Stimulated activated naive B cell treated with anti-CD40 and anti-IgM and Interleukin-4, amounts not matched to agents 10 μg/mL and 1 μg/mL and 100 μg/mL, for 72 hours (primary cell): Measurements from ENCODE around the gene FRAS1.
"Not testable (repeated sequence)": the region's sequence is repeated elsewhere in the genome, so short reads cannot be mapped to it uniquely, and the experiment has no call there.

Experiments
- ATAC-seq, 2 donors: fragments of 150-1000 bp; cut with Tn5 transposase; replicated peaks; 2 replicates each; pipeline ENCODE4 v1.10.0; 2021; ENCODE audit warnings: moderate library complexity in 1 of 2
- DNase-seq: peaks from one replicate; pipeline ENCODE4 v3.0.0; 2021
- H3K27ac Mint-ChIP-seq: one replicate; pipeline ENCODE4 v1.8.0; 2022; ENCODE audit warnings: mild to moderate bottlenecking, mixed read lengths
- H3K27me3 Mint-ChIP-seq, 2 donors: one replicate each; pipeline ENCODE4 v1.8.0; 2022; ENCODE audit warnings: mixed read lengths in 2 of 2
- H3K36me3 Mint-ChIP-seq, 2 donors: one replicate each; pipeline ENCODE4 v1.8.0; 2022; ENCODE audit warnings: mixed read lengths in 2 of 2, mild to moderate bottlenecking in 1 of 2
- H3K4me1 Mint-ChIP-seq, 2 donors: one replicate each; pipeline ENCODE4 v1.8.0; 2022; ENCODE audit warnings: mixed read lengths in 2 of 2, mild to moderate bottlenecking in 1 of 2
- H3K4me3 Mint-ChIP-seq, 2 donors: one replicate each; pipeline ENCODE4 v1.8.0; 2022; ENCODE audit warnings: mild to moderate bottlenecking in 2 of 2, mixed read lengths in 2 of 2, moderate library complexity in 1 of 2
- H3K9me3 Mint-ChIP-seq, 2 donors: one replicate each; pipeline ENCODE4 v1.8.0; 2022; ENCODE audit warnings: mixed read lengths in 2 of 2, mild to moderate bottlenecking in 1 of 2

Gene FRAS1

DNA sequence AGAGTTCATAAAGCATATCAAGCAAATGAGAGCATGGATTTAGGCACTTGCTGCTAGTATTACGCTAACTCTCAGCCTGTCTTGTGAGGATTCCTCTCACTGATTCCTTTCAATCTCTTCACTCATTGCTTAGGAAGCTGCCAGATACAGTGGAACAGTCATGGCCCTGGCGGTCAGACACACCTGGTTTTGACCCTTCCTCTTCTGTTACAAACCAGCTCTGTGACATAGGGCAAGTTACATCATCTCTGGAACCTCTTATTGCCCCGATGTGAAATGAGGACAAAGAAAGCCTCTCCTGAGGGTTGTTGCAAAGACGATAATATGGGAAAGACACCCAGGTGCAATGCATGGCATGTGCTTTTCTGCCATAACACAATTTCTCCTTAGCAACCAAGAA, 12.2 kb downstream of the FRAS1 start:
- ATAC-seq, result no peak
- Mint-ChIP-seq H3K4me1 (no peaks in the 10 kb centered on the region), H3K27ac (no peak overlapping the region), H3K4me3 (no peak overlapping the region), H3K27me3 (peaks cover 23 to 32% of the 10 kb centered on the region in 2 donors), H3K9me3 (no peaks in the 10 kb centered on the region), H3K36me3 (no peaks in the 10 kb centered on the region)
- DNase-seq, result no peak

DNA sequence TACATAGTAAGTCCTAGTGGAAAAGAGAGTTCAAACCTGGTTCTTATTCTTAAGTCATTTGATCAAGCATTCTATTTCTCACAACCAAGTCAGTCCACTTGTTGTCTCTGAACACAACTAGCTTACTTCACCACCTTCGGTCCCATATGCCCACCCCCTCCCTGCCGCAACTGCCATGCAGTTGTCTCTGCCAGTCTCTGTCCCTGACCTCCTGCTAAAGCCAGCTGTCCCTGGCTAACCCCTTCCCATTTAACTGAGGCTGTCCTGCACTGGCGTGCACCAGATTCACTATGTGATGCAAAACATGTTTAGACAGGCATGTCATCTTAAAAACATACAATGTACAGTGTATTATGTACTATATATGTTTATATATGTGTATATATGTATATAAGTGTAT, 12.7 kb downstream of the FRAS1 start:
- H3K27me3 Mint-ChIP-seq, result peaks cover 29 to 38% of the 10 kb centered on the region in 2 donors
- no peak overlapping the region for H3K4me3 Mint-ChIP-seq
- H3K4me1 Mint-ChIP-seq, result no peaks in the 10 kb centered on the region
- ATAC-seq (no peak), DNase-seq (no peak)
- no peak overlapping the region for H3K27ac Mint-ChIP-seq
- H3K9me3 Mint-ChIP-seq, result no peaks in the 10 kb centered on the region
- no peaks in the 10 kb centered on the region for H3K36me3 Mint-ChIP-seq

DNA sequence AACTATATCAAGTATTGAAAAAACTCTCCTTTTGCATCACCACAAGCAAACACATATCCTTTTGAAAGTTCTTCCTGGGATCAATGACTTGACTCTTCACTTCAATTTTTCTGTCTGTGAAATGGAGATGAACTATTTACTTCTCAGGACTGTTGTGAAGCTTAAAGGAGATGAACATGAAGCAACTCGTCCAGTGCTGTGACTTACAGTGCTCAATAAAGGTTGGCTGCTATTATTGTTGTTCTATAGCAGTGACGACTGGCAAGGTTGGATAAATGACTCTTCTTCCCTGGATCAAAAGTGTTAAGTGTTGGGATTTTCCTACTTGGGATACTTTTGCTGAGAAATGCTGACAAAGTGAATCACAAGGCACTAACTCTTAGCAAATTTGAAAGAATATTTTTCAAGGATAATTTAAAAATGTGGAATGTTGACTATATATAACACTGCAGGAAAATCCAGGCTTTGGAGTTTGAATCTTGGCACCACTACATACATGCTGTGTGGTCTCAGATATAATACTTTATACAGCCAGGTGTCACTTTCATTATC, 13.7 kb downstream of the FRAS1 start:
- no peaks in the 10 kb centered on the region for H3K4me1 Mint-ChIP-seq
- H3K27ac Mint-ChIP-seq, result no peak overlapping the region
- DNase-seq (no peak), ATAC-seq (no peak)
- no peaks in the 10 kb centered on the region for H3K36me3 Mint-ChIP-seq
- no peaks in the 10 kb centered on the region for H3K9me3 Mint-ChIP-seq
- H3K27me3 Mint-ChIP-seq, result peaks cover 31 to 34% of the 10 kb centered on the region in 2 donors
- no peak overlapping the region for H3K4me3 Mint-ChIP-seq

DNA sequence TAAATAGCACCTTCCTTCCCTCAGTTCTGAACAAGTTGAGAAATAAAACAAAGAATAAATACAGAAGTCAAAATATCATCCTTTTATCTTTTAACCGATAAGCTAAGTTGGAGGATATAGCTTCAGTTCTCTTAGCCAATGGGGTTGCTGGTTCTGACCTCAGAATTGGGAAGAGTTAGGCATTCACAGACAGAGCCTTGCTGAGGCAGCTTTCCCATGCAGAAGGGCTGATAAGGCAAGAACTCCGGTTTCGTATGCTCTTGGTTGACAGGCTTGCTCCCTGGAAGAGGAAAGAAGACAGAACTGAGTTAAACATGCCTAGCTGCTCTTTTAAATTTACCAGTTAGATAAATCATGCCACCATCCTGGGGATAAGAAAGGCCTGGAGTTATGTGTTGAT, 17.6 kb downstream of the FRAS1 start:
- H3K27ac Mint-ChIP-seq, result no peak overlapping the region
- no peak for ATAC-seq
- peaks cover 24 to 39% of the 10 kb centered on the region in 2 donors for H3K27me3 Mint-ChIP-seq

DNA sequence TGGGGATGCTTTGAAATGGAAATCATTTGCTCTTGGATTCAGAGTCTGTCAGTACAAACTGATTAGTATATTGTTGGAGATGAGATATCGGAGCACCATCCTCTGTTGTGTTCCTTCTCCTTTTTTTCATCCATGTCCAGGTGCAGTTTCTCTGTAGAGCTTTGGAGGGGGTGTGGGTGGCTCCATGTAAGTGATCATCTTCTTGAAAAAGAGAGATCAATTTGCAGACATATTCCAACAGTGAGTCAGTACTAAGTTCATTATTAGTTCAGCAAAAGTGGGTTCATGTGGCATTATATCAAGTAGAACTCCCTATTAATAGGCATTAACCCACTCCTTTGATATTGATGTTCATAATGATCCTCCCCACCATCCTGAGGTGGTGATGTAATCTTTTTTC, 18.9 kb downstream of the FRAS1 start:
- Mint-ChIP-seq H3K27me3 (peaks cover 13 to 28% of the 10 kb centered on the region in 2 donors), H3K4me1 (no peaks in the 10 kb centered on the region), H3K9me3 (no peaks in the 10 kb centered on the region), H3K36me3 (no peaks in the 10 kb centered on the region), H3K27ac (no peak overlapping the region), H3K4me3 (no peak overlapping the region)
- no peak for DNase-seq
- no peak for ATAC-seq

More for the DNA sequence above, 17.6 kb downstream of the FRAS1 start:
- Mint-ChIP-seq H3K4me3 (no peak overlapping the region), H3K36me3 (no peaks in the 10 kb centered on the region), H3K9me3 (no peaks in the 10 kb centered on the region), H3K4me1 (no peaks in the 10 kb centered on the region)
- no peak for DNase-seq

DNA sequence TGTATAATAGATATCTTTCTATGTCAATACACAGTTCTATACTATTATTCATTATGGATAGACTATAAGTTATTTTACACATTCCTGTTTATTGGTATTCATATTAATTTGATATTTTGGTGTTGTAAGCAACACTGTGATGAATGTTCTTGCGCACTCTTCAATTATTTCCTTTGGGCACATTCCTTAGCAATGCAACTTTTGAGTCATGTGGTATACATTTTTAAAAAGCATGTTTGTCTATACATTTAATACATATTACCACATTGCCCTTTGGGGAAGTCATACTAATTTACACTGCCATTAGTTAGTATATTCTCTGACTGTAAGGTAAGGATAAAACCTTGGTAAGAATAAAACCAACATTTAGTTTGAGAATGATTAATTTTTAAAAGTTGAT, 21.0 kb downstream of the FRAS1 start:
- no peak for ATAC-seq
- Mint-ChIP-seq H3K9me3 (no peaks in the 10 kb centered on the region), H3K36me3 (no peaks in the 10 kb centered on the region), H3K27me3 (peaks cover 11 to 28% of the 10 kb centered on the region in 2 donors), H3K27ac (no peak overlapping the region), H3K4me3 (no peak overlapping the region), H3K4me1 (no peaks in the 10 kb centered on the region)
- no peak for DNase-seq

DNA sequence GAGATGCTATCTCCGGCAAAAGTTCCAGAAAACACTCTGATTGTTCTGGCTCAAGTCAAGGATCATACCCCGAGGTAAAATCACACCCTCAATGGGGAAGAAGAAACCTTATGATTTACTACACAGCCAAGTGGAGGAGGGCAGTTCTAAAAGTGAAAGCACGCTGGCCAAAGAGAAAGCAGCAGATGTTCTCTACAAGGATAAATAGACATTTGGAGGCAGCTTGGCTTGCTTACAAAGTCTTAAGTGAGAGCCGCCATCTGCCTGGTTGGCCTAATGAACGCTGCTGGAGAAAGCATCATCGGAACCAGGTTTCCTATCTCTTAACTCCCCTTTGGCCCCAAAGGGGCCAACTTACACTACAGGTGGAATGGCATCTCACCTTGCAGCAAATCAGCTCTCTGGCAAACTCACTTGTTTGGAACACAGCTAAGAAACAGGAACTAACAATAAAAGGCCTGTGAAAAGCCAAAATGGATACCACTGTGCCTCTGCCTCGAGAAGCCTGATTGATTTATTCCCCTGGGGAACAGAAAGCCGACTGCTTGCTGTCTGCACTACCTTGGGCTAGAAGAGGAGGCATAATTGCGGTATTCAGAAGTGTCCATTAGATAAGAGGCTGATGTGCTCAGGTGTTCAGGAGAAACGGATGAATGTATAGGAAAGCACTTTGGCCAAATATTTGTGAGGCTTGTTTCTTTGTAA, 22.8 kb downstream of the FRAS1 start:
- Mint-ChIP-seq H3K36me3 (no peaks in the 10 kb centered on the region), H3K27me3 (peaks cover 7 to 20% of the 10 kb centered on the region in 2 donors), H3K27ac (no peak overlapping the region), H3K4me3 (no peak overlapping the region), H3K9me3 (no peaks in the 10 kb centered on the region), H3K4me1 (no peaks in the 10 kb centered on the region)
- no peak for ATAC-seq
- DNase-seq, result no peak

DNA sequence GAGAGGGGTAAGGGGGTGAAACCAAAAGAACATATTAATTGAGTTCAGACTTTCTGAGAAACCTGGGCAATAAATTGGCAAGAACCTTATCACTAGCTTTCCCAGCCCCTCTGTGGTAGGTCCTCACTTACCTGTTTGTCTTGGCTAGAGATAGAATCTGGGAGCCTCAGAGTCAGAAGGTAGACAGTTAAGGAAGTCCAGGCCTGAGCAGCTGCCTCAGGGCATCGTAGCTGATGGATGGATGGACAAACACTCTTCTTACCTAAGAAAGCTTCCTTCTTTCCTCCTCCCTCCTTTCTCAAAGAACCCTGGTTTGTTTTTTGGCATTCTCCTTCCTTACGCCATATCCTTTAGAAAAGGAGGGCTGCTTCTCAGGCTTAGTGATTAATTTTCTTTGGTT, 24.4 kb downstream of the FRAS1 start:
- Mint-ChIP-seq H3K9me3 (no peaks in the 10 kb centered on the region), H3K36me3 (no peaks in the 10 kb centered on the region), H3K27me3 (peaks cover 9 to 16% of the 10 kb centered on the region in 2 donors), H3K27ac (no peak overlapping the region), H3K4me1 (no peaks in the 10 kb centered on the region), H3K4me3 (no peak overlapping the region)
- ATAC-seq (no peak), DNase-seq (no peak)

DNA sequence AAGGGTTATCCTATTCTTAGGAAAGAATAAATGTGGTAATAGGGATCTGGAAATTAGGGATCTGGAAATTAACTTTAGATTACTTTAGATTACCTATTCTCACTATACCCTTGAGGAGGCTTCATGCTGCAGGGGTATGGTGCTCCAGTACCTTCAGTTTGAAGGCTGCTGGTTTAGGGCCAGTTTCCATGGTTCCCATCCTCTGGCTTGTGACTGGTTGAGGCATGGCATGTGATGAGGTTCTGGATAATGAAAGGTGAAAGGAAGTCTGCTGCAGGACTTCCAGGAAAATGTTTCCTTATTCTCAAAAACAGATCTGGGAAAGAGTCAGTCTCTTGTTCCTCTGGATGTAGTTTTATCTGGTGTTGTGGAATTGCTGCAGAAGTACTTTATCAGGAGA, 25.9 kb downstream of the FRAS1 start:
- Mint-ChIP-seq H3K4me3 (no peak overlapping the region), H3K36me3 (no peaks in the 10 kb centered on the region), H3K27ac (no peak overlapping the region), H3K9me3 (no peaks in the 10 kb centered on the region), H3K4me1 (no peaks in the 10 kb centered on the region), H3K27me3 (peaks cover 7 to 9% of the 10 kb centered on the region in 2 donors)
- ATAC-seq (no peak), DNase-seq (no peak)

DNA sequence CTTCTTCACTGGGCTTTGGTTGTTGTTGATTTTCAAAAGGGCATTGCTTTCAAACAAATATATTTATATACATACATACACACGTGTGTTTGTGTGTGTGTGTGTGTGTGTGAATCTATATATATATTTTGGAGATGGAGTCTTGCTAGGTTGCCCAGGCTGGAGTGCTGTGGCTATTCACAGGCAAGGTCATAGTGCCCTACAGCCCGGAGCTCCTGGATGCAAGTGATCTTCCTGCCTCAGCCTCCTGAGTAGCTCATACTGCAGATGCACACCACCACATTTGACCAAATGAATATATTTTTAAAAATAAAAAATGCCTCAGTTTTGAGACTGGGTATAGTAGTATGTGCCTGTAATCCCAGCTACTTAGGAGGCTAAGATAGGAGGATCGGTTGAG, 34.4 kb downstream of the FRAS1 start:
- H3K4me1 Mint-ChIP-seq, result no peaks in the 10 kb centered on the region
- H3K4me3 Mint-ChIP-seq, result no peak overlapping the region
- H3K9me3 Mint-ChIP-seq, result peaks cover 1 to 4% of the 10 kb centered on the region in 2 donors
- H3K36me3 Mint-ChIP-seq, result no peaks in the 10 kb centered on the region
- H3K27ac Mint-ChIP-seq, result no peak overlapping the region
- H3K27me3 Mint-ChIP-seq, result peaks cover 4 to 11% of the 10 kb centered on the region in 2 donors
- ATAC-seq, result no peak
- no peak for DNase-seq

DNA sequence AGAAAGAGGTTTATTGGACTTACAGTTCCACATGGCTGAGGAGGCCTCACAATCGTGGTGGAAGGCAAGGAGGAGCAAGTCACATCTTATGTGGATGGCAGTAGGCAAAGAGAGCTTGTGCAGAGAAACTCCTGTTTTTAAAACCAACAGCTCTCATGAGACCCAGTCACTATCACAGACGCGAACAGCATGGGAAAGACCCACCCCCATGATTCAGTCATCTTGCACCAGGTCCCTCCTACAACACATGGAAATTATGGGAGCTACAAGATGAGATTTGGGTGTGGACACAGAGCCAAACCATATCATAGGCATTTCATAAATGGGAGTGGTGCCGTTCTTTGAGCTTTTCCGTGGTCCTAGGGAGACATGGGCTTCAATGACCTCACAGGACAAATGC, 35.2 kb downstream of the FRAS1 start:
- ATAC-seq, H3K4me3 Mint-ChIP-seq, H3K4me1 Mint-ChIP-seq, H3K36me3 Mint-ChIP-seq, DNase-seq, H3K9me3 Mint-ChIP-seq, H3K27ac Mint-ChIP-seq: not testable (repeated sequence)
- H3K27me3 Mint-ChIP-seq, result peaks cover 4 to 11% of the 10 kb centered on the region in 2 donors

DNA sequence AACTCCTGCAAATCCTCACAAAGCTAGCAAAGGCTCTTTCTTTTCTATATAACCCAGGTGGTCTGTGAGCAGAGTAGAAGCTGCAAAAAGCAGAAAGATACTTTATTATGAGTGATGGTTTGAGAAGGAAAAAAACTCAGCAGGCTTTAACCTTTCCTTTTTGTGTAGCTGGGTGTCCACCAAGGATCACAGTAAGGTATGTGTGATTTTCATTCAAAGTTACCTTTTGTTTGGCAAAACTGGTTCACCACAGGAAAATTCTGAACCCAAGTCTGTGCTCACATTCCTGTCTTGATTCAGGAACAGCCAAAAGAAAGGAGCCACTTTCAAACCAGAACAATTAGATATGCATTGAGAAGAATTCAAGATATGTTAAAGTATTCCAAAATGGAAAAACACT, 35.7 kb downstream of the FRAS1 start:
- peaks cover 4 to 11% of the 10 kb centered on the region in 2 donors for H3K27me3 Mint-ChIP-seq
- ATAC-seq, result no peak

DNA sequence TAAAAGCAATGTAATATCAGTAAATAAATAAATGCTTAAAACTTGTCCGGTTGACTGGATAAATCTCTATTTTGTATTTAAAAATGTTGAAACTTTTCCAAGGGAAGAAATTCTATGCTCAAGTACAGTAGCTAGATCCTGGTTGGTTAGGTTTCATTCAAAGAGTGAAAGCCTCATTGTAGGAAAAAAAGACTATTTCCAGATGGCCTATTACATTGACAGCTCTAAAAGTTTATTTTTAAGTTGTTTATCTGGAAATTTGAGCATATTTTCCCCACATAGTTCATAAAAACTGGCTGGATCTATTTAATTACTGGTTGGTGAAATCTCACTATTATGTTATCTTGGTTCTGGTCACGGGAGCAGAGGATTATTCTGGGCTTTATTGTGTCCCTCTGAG, 38.0 kb downstream of the FRAS1 start:
- H3K27ac Mint-ChIP-seq, result no peak overlapping the region
- H3K4me1 Mint-ChIP-seq, result no peaks in the 10 kb centered on the region
- no peak for ATAC-seq
- H3K9me3 Mint-ChIP-seq, result peaks cover 6 to 8% of the 10 kb centered on the region in 2 donors
- DNase-seq, result no peak
- H3K4me3 Mint-ChIP-seq, result no peak overlapping the region
- H3K27me3 Mint-ChIP-seq, result peaks cover 4 to 11% of the 10 kb centered on the region in 2 donors
- H3K36me3 Mint-ChIP-seq, result peaks cover 1 to 7% of the 10 kb centered on the region in 2 donors

More for the DNA sequence above, 35.7 kb downstream of the FRAS1 start:
- Mint-ChIP-seq H3K27ac (no peak overlapping the region), H3K36me3 (peaks cover 1 to 7% of the 10 kb centered on the region in 2 donors), H3K4me3 (no peak overlapping the region), H3K9me3 (peaks cover 6 to 8% of the 10 kb centered on the region in 2 donors), H3K4me1 (no peaks in the 10 kb centered on the region)
- DNase-seq, result no peak

DNA sequence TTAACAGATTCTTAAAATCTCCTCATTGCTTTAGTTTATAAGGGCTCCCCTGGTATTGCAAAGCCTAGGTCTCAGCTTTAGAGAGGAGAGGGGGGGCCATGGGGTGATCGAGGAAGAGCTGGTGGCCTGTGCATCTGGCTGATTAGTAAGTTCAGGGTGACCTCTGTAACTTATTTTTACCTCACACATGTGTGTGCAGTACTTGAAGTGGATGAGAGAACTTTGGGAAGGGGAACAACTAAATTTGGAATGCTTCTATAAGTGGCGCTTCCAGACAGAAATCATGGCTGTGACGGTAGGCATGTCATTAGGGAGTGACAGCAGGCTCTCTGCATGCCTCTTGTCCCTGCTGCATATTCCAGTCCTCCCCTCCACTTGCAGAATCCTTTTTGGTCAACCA, 41.9 kb downstream of the FRAS1 start:
- peaks cover 1 to 7% of the 10 kb centered on the region in 2 donors for H3K36me3 Mint-ChIP-seq
- no peak for DNase-seq
- H3K4me1 Mint-ChIP-seq, result no peaks in the 10 kb centered on the region
- no peak for ATAC-seq
- H3K27ac Mint-ChIP-seq, result no peak overlapping the region
- peaks cover 6 to 8% of the 10 kb centered on the region in 2 donors for H3K9me3 Mint-ChIP-seq
- no peak overlapping the region for H3K4me3 Mint-ChIP-seq
- H3K27me3 Mint-ChIP-seq, result no peaks in the 10 kb centered on the region

DNA sequence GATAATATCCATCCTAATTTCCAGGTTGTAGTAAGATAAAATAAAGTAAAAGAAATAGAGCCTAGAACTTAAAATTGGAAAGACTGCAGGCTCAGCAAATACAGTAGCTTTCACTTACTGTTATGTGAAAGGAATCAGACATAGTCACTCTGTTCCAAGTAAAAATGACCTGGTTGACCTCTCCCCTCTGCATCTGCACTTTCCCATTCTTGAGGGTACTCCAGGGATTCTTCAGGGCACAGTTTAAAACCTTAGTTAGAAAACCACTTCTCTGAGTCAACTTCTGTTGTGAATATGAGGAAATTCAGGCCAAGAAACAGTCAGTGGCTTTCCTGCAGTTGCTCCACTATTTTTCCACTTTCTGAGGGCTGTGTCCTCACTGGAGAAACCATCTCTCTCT, 42.9 kb downstream of the FRAS1 start:
- Mint-ChIP-seq H3K9me3 (peaks cover 6 to 8% of the 10 kb centered on the region in 2 donors), H3K4me1 (no peaks in the 10 kb centered on the region), H3K27me3 (peaks cover 0 to 2% of the 10 kb centered on the region in 2 donors), H3K4me3 (no peak overlapping the region), H3K36me3 (peaks cover 1 to 7% of the 10 kb centered on the region in 2 donors), H3K27ac (peak overlapping the region; percentile 26)
- no peak for ATAC-seq
- DNase-seq, result no peak
